8988T (cell line): ENCODE measurements around the gene SELENOK.

Experiments
- DNase-seq: peaks from one replicate; pipeline ENCODE4 v3.0.0; 2011

Gene SELENOK

GRCh38 chr3:53841296-53841695, 50.4 kb downstream of the SELENOK start:
- DNase-seq, result no peak

- no peak for DNase-seq
These were observed 54.3 kb downstream of the SELENOK start for GRCh38 chr3:53837331-53837730.

DNA sequence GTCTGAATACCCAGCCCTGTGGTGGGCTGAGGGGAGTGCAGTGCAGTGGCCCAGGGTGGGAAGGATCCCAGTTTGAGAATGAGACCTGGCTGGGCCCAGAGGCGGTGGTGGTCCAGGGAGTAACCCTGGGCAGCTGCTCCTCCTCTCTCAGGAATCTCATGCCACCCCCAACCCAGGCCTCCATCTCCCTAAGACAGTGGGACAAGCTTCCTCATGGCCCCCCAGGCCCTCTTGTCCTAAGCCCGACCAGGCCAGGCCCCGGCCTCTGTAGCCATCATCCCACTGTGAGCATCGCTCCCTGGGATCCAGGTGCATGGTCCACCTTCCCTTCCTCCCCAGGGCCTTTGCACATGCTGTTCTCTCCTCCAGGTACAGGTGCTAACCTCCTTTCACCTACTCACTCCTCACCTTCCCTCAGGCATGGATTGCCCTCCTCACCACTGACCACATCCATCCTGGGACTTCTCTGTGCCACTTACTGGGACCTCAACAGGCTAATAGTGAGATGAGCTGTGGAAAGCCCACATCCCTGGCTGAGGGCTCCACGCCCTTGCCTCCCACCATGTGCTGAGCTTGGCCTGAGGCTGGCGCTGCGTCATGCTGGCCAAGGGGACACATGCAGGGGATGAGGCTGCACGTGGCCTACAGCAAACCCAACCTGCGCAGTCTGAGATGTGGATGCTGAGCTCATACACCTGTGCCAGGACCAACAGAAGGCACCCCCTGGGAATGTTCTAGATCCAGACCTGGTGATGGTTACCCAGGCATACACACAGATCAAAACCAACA, 55.4 kb downstream of the SELENOK start:
- no peak for DNase-seq

GRCh38 chr3:53835257-53835656, 56.4 kb downstream of the SELENOK start:
- no peak for DNase-seq

- no peak for DNase-seq
These were observed 57.1 kb downstream of the SELENOK start for GRCh38 chr3:53834429-53835095.
